DMS79 (cell line): ENCODE measurements around the gene THRA.

Source experiments
- DNase-seq: peaks from one replicate; lab custom pipeline; 2025; lab: John Stamatoyannopoulos, UW

THRA gene

DNA sequence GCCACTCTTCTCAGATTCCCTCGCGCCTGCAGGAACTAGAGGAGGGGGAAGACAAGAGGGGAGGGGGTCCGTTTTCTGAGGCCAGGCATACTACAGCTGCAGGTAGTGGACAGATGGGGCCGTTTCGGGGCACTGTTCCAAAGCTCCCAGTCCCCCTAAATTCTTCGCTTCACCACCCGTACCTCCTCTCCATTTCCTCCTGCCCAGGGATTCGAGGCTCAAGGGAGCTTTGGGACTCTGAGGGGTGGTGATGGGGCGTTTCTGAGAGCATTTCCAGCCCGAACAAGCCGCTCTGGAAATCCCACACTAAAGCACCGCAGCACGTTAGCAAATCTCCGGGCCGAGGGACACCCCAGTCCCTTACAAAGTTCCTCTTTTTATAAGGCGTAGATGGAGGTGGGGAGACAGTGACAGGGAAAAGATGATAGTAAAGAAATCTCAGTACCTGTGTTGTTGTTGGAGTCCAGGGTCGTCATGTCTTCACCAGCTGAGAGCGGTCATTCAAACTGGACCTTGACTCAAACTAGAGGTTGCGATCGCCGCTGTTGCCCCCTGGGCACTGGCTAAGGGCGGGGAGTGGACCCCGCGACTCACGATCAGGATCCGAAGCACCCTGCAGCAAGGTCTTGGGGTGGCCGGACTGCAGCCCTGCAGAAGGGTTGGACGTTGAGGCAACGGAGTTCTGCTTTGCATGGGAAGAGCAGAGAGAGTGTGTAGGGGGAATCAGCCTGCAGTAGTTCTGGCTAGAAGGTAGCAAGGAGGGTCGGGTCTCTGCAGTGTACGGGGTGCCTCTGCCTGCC is 37.1 kb downstream of the THRA start:
- no peak for DNase-seq

DNA sequence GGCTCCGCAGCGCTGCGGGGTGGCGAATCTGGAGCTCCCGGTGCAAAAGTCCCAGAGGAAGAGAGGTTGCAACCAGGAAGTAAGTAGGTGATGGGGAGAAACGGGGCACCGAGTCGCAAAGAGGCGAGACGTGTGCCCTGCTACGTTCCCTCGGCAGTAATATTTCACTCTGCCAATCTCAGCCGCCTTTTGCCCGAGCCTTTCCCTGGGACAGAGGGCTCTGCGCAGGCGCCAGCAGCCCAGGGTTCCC is 37.6 kb downstream of the THRA start, which contains the start of gene NR1D1:
Gene NR1D1 (minus strand): TSS at position 171 of the 250 bp plus-strand sequence. CDS start 495 bp downstream, outside the sequence.
- DNase-seq: no peak

DNA sequence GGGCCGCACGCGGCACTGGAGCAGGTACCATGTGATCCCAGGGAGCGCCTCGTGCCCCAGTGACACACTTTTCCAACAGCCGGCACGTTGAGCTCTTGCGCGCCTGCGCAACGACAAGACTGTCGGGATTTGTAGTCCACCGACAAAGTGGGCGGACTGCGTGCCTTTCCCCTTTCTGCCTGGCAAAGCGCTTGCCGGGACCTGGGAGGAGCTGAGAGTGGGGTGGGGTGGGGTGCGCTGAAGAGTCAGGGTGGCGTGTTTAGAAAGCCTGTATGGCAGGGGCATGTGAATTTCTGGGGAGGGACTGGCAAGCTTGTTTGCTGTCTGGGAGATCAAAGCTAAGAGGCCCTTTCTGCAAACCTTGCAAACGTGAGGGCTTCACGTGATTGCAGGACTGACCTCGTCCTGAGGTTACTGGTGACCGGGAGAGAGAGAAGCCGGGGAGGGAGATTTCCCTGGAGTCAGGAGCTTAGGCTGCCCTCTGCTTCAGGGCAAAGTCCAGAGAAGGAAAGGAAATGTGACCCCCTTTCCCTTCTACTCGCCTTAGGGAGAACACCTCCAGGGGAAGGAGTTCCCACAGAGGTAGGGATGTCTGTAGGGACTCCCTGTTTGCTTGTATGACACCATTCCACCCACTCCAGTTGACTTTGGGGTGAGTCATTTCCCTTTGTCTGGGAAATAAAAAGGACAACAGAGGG is 38.1 kb downstream of the THRA start:
- peak; percentile 93 for DNase-seq

- no peak for DNase-seq
These were observed 38.8 kb downstream of the THRA start for GRCh38 chr17:40101367-40102210.

GRCh38 chr17:40103071-40103661 is 40.4 kb downstream of the THRA start:
- DNase-seq: no peak

DNA sequence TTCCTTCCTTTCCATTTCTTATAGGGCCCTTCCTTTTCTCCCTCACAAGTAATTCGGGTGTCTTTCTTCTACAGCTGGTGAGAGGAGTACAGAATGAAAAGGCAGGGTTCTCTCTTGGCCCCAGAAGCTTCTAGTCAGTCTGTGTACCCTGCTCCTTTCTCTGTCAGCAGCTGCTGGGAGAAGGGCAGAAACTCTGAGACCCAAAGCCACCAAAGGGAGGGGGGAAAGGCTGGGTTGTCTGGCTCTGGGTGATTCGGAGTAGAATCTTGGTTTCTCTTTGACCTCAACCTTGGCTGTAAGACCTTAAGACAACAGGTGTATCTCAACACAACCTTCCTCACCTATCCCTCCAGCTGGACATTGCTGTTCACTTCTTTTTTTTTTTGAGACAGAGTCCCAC is 40.9 kb downstream of the THRA start:
- DNase-seq: no peak

- DNase-seq: no peak
These were observed 42.1 kb downstream of the THRA start for GRCh38 chr17:40104594-40105486.

DNA sequence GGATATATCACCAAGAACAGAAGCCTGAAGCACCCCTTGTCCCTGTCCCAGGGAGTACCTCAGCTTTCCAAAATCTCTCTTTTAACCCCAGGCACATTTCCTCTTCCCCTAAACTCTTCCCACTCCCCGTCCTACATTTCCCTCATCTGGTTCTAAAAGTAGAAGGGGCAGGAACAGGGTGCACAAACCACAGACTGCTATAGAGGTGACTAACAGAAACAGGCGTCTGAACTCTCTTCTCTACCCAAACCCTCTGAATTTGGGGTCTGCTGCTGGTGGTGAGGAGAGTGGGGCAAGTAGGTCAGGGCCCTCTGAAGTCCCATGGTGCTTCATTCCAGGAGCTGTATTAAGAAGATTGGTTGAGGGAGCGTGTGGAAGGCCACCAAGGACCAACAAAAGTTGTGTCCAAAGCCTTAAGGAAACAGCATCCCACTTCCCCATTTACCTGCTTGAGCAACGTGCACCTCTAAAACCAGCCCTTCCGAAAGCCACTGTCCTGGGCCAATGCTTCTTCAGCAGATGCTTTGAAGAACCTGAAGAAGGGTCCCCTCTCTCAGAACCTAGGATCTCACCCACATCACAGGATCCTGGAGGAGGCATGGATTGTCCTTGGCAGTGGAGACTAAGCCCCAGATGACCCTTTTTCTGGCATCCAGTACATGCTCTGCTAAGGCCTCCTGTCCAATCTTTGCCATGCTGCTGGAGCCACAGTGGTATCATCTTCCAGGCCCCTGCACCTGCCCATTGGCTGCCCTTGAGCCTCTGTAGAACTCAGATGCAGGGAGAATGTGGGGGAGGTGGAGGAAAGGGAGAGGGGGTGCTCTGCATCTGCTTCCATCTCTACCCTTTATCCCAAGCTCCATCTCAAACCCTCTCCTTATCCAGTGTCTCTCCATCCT is 43.3 kb downstream of the THRA start:
- DNase-seq: no peak

- no peak for DNase-seq
These were observed 44.2 kb downstream of the THRA start for GRCh38 chr17:40106760-40107521.

GRCh38 chr17:40107522-40108174 is 44.9 kb downstream of the THRA start:
- DNase-seq: no peak

DNA sequence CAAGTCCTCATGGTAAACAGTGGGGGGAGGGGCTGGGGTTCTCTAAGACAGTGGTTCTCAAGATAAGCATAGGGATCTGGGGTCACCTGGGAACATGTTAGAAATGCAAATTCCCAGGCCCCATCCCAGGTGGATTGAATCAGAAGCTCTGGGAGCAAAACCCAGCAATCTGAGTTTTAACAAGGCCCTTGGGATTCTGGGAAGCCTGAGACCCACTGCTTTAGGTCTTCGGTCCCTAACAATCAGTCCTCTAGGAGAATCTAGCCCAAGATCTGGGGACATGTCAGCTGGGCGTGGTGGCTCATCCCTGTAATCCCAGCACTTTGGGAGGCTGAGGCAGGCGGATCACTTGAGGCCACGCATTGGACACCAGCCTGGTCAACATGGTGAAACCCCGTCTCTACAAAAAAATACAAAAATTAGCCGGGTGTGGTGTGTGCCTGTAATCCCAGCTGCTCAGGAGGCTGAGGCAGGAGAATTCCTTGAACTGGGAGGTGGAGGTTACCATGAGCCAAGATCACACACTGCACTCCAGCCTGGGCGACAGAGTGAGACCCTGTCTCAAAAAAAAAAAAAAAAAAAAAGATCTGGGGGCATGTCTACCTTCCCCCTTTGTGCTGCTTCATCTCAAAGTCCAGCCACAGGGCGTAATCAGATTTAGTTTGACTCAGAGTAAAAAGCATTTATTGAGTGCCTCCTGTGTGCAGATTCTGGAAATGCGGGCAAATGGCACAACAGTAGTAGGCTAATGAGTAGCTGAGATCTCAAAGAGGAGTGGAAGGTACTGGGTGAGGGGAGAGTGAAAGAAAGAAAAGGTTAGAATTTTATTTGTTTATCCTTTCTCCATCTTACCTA is 46.4 kb downstream of the THRA start:
- no peak for DNase-seq

GRCh38 chr17:40110026-40110845 is 47.5 kb downstream of the THRA start:
- DNase-seq: no peak

GRCh38 chr17:40111221-40112128 is 48.7 kb downstream of the THRA start:
- DNase-seq: peak; percentile 79

- no peak for DNase-seq
These were observed 49.5 kb downstream of the THRA start for GRCh38 chr17:40112191-40112711.

- DNase-seq: no peak
These were observed 49.9 kb downstream of the THRA start for GRCh38 chr17:40112718-40113109.
